DOHH2 (cell line): ENCODE data around the gene PIGL.

Experiments used
- CTCF ChIP-seq: fragments of 200-600 bp; sonication (generic); IDR thresholded peaks from one replicate; pipeline ENCODE4 v1.5.1; 2014; ENCODE audit warnings: antibody characterized with exemption, mild to moderate bottlenecking, low read depth, low read length; ENCODE audit not compliant: poor library complexity, severe bottlenecking
- EZH2phosphoT487 ChIP-seq: fragments of 200-600 bp; sonication (generic); IDR thresholded peaks from 2 replicates; pipeline ENCODE4 v1.6.1; 2017; ENCODE audit warnings: borderline replicate concordance, mild to moderate bottlenecking, antibody characterized with exemption, low read length, moderate library complexity, mixed read lengths

GRCh38 chr17:16215965-16216316 is 1.1 kb upstream of the PIGL start:
- TF ChIP-seq CTCF, result no peak
- TF ChIP-seq EZH2phosphoT487, result no peak
